ENCODE measurements around the gene AOC3.

- TF ChIP-seq EZH2 (IDR thresholded peaks at IDR 0.05; ENCODE audit: low read length, unreplicated experiment) = no peak
- TF ChIP-seq, protein P1, sequence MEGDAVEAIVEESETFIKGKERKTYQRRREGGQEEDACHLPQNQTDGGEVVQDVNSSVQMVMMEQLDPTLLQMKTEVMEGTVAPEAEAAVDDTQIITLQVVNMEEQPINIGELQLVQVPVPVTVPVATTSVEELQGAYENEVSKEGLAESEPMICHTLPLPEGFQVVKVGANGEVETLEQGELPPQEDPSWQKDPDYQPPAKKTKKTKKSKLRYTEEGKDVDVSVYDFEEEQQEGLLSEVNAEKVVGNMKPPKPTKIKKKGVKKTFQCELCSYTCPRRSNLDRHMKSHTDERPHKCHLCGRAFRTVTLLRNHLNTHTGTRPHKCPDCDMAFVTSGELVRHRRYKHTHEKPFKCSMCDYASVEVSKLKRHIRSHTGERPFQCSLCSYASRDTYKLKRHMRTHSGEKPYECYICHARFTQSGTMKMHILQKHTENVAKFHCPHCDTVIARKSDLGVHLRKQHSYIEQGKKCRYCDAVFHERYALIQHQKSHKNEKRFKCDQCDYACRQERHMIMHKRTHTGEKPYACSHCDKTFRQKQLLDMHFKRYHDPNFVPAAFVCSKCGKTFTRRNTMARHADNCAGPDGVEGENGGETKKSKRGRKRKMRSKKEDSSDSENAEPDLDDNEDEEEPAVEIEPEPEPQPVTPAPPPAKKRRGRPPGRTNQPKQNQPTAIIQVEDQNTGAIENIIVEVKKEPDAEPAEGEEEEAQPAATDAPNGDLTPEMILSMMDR (conservative IDR thresholded peaks at IDR 0.05; ENCODE audit: low read depth, low read length) = no peak
Measured at GRCh38 chr17:42833767-42834422, 17.1 kb upstream of the AOC3 start.
